ENCODE measurements around the gene MDGA2.

Gene MDGA2

DNA sequence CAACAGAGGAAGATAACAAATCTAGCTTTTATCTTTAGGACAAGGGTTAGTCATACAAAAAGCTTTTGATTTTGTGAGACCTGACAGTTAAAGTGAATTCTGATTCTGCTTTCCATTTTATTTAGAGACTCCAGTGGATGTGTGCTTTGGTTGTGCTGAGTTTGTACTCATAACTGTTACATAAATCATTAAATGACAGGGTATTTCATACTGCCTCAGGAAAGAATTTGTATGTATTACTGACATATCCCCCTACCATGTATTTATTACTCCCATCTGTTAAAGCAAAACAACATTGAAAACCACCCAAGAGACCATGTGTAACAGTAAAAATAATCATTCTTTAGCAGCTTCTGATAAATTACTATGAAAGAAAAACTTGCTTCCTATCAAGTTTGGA is 780.9 kb downstream of the MDGA2 start:
- TF ChIP-seq, protein P1, sequence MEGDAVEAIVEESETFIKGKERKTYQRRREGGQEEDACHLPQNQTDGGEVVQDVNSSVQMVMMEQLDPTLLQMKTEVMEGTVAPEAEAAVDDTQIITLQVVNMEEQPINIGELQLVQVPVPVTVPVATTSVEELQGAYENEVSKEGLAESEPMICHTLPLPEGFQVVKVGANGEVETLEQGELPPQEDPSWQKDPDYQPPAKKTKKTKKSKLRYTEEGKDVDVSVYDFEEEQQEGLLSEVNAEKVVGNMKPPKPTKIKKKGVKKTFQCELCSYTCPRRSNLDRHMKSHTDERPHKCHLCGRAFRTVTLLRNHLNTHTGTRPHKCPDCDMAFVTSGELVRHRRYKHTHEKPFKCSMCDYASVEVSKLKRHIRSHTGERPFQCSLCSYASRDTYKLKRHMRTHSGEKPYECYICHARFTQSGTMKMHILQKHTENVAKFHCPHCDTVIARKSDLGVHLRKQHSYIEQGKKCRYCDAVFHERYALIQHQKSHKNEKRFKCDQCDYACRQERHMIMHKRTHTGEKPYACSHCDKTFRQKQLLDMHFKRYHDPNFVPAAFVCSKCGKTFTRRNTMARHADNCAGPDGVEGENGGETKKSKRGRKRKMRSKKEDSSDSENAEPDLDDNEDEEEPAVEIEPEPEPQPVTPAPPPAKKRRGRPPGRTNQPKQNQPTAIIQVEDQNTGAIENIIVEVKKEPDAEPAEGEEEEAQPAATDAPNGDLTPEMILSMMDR (IDR thresholded peaks at IDR 0.05; ENCODE audit: low read depth, low read length, missing control alignments), result no peak
- DNase-seq (ENCODE audit: extremely low read depth, low read depth), result no peak
- no peak overlapping the region for H3K4me3 ChIP-seq (replicated peaks; ENCODE audit: low read depth, low read length)

DNA sequence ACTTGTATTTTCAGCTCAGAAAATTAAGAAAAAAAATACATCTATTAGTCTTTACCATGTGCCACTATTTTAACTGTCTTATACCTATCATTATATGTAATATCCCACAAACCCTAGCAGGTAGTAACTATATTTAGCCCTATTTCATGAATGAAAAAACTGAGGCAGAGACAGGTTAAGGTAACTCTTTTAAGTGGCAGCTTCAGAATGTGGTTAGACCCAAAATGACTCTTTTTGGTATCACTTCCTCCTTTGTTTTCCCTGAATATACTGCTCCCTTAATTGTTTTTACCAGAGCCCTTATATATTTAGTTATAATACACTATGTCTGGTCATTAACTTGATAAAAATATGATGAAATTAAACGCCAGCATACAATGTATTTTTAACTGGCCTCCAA is 788.3 kb downstream of the MDGA2 start:
- TF ChIP-seq, protein P1 (IDR thresholded peaks at IDR 0.05; ENCODE audit: low read depth, low read length, missing control alignments), result no peak
- no peak for DNase-seq (ENCODE audit: extremely low read depth, low read depth)
- H3K4me3 ChIP-seq (replicated peaks; ENCODE audit: low read depth, low read length), result no peak overlapping the region

DNA sequence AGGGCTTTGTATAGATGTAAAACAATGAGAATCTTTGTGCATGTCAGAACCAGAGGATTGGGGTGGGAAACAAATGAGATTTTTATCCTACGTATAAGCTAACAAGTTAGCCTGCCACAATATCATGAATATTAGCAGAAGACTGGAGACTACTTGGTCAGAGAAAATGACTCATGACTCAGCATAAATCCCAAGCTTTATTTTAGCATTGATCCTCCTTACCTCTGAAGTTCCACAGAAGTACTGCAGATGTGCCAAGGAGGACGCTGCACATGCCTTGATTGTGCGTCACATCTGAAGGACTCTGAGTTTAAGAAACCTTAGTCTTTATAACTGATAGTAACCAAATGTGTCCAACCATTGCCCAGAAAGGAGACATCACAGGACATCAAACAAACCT is 789.8 kb downstream of the MDGA2 start:
- DNase-seq (ENCODE audit: extremely low read depth, low read depth), result no peak
- TF ChIP-seq, protein P1 (IDR thresholded peaks at IDR 0.05; ENCODE audit: low read depth, low read length, missing control alignments), result no peak
- H3K4me3 ChIP-seq (replicated peaks; ENCODE audit: low read depth, low read length), result no peak overlapping the region

DNA sequence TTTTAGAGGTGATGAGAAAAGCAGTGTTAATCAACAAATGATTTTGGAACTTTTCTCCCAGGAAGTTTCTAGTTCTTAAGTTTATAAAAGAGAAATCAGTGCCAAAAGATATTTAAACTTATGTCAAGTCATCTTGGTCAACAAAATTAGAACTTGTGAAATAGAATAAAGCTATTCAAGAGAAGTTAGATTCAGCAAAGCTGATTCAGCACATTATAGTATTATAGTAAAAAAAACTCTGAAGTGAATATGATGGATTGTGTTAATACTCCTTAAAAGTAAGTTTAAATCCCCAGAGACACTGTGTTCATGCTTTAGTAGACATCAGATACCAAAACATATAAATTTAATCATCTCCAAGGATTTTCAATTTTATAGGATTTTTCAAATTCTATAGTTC is 813.7 kb downstream of the MDGA2 start:
- TF ChIP-seq, protein P1 (IDR thresholded peaks at IDR 0.05; ENCODE audit: low read depth, low read length, missing control alignments), result no peak
- DNase-seq (ENCODE audit: extremely low read depth, low read depth), result no peak
- H3K4me3 ChIP-seq (replicated peaks; ENCODE audit: low read depth, low read length), result no peak overlapping the region

DNA sequence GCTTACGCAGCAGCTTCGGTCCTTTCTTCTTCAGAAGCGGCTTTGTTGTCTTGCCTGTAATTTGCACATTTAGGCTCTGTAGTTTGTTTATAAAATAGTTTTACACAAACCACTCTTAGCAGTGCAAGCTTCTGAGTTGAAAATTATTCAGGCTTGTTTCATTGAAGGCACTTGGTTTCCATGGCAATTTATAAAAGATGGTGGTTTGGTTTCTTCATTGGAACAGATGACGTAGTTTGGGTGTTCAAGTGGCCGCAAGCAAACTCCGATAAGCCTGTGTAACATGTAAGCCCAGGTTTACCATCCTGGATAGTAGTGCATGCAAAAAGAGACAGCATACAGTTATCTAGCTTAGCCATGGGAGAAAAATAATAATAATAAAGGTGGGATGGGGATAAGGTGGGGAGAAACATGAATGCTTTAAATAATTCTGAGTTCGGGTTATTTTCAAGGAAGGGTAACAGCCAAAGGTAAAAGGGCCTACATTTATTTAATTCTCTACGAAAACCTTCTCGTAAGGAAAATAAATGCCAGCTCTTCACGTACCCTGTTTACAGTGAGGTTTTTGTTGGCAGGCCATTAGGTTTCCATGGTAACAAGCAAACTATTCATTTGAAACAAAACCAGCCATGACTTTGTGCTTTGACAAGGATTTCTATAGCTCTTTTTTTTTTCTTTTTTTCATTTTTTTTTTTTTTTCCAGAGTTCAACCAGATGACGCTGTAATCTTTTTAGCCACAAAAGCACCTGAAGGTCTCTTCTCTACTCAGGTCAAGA is 834.3 kb downstream of the MDGA2 start:
- DNase-seq (ENCODE audit: extremely low read depth, low read depth), result no peak
- no peak overlapping the region for H3K4me3 ChIP-seq (replicated peaks; ENCODE audit: low read depth, low read length)
- TF ChIP-seq, protein P1 (IDR thresholded peaks at IDR 0.05; ENCODE audit: low read depth, low read length, missing control alignments), result no peak

DNA sequence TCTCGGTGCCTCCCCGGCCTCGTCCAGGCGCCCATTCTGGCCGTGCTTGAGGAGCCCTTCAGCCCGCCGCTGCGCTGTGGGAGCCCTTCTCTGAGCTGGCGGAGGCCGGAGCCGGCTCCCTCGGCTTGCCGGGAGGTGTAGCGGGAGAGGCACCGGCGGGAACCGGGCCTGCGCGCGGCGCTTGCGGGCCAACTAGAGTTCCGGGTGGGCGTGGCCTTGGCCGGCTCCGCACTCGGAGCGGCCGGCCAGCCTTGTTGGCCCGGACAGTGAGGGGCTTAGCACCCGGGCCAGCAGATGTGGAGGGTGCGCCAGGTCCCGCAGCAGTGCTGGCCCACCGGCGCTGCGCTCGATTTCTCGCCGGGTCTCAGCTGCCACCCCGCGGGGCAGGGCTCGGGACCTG is 855.1 kb downstream of the MDGA2 start:
- TF ChIP-seq, protein P1 (IDR thresholded peaks at IDR 0.05; ENCODE audit: low read depth, low read length, missing control alignments), result no peak
- DNase-seq (ENCODE audit: extremely low read depth, low read depth), result no peak
- H3K4me3 ChIP-seq (replicated peaks; ENCODE audit: low read depth, low read length), result no peak overlapping the region

DNA sequence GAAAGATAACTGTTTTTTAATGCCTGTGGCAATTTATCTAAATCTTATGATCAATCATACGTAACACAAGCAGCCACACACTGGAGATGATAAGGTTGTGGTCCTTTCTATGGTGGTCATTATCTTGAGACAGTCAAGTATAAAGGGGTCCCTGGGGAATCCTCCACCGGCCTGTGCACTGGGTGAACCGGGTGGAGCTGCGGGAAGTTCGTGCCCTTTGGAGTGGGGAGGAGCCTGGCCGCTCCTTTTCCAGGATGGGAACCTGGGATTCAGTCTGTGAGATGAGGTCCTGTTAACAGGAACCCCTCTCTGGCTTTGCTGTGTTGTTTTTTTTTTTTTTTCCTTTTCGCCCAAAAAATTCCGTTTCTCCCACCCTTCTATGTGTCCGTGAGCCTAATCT is 856.3 kb downstream of the MDGA2 start:
- no peak for DNase-seq (ENCODE audit: extremely low read depth, low read depth)
- H3K4me3 ChIP-seq (replicated peaks; ENCODE audit: low read depth, low read length), result no peak overlapping the region
- TF ChIP-seq, protein P1 (IDR thresholded peaks at IDR 0.05; ENCODE audit: low read depth, low read length, missing control alignments), result no peak

All from HFF-Myc (cell line).